ENCODE measurements around the gene OTULIN. TPM values are rescaled to one million over a fixed set of nuclear protein-coding genes. Genes with fewer than 3 reads are reported as not detected.

OTULIN gene
- polyA plus RNA-seq, 1 donor (not counting 4 experiments of a cell fraction or from before 2014, with no cell fraction given) = 18.3 TPM

- Histone ChIP-seq H3K27ac (ENCODE audit: control insufficient read depth, insufficient read depth, low read length) (no peak overlapping the region), H2AFZ (ENCODE audit: control insufficient read depth, low read length) (no peak overlapping the region), H3K4me2 (ENCODE audit: control insufficient read depth, extremely low read depth, insufficient read depth, low read depth, low read length) (no peak overlapping the region), H3K9me1 (ENCODE audit: control insufficient read depth, extremely low read depth, insufficient read depth, low read length) (no peaks in the 10 kb centered on the region), H3K36me3 (ENCODE audit: control insufficient read depth in 2 of 2, extremely low read depth in 1 of 2, insufficient read depth in 2 of 2, low read length in 2 of 2) (peaks cover 5 to 17% of the 10 kb centered on the region in 2 experiments), H3K9me3 (ENCODE audit: control insufficient read depth, low read depth, low read length) (no peaks in the 10 kb centered on the region), H3K9ac (ENCODE audit: control insufficient read depth, extremely low read depth, insufficient read depth, low read length) (no peak overlapping the region), H3K79me2 (ENCODE audit: control insufficient read depth, insufficient read depth, low read length) (peaks cover 2% of the 10 kb centered on the region), H3K4me1 (ENCODE audit: control insufficient read depth, extremely low read depth, insufficient read depth, low read length) (peaks cover 20% of the 10 kb centered on the region), H3K4me3 (ENCODE audit: control insufficient read depth in 2 of 3, extremely low read depth in 1 of 3, insufficient read depth in 2 of 3, low read depth in 1 of 3, low read length in 3 of 3) (no peak overlapping the region), H3K27me3 (ENCODE audit: control insufficient read depth, extremely low read depth, insufficient read depth, low read length) (no peaks in the 10 kb centered on the region), H4K20me1 (ENCODE audit: control insufficient read depth, extremely low read depth, insufficient read depth, low read length) (no peaks in the 10 kb centered on the region)
- no peak for DNase-seq (ENCODE audit: low read depth, low spot score)
- TF ChIP-seq, protein P1, sequence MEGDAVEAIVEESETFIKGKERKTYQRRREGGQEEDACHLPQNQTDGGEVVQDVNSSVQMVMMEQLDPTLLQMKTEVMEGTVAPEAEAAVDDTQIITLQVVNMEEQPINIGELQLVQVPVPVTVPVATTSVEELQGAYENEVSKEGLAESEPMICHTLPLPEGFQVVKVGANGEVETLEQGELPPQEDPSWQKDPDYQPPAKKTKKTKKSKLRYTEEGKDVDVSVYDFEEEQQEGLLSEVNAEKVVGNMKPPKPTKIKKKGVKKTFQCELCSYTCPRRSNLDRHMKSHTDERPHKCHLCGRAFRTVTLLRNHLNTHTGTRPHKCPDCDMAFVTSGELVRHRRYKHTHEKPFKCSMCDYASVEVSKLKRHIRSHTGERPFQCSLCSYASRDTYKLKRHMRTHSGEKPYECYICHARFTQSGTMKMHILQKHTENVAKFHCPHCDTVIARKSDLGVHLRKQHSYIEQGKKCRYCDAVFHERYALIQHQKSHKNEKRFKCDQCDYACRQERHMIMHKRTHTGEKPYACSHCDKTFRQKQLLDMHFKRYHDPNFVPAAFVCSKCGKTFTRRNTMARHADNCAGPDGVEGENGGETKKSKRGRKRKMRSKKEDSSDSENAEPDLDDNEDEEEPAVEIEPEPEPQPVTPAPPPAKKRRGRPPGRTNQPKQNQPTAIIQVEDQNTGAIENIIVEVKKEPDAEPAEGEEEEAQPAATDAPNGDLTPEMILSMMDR (optimal IDR thresholded peaks at IDR 0.05 in 1 of 3, IDR thresholded peaks at IDR 0.05 in 1 of 3, conservative IDR thresholded peaks at IDR 0.05 in 1 of 3; ENCODE audit: extremely low read depth in 1 of 3, insufficient read depth in 2 of 3, low read length in 3 of 3) = no peak
- TF ChIP-seq EZH2 (IDR thresholded peaks at IDR 0.05; ENCODE audit: low read length) = no peak
- dilution Hi-C loops (cut with MboI; ENCODE audit: extremely low pct_ligation_motif_present, low sequenced_read_pairs) = no loop called here
- no peak for FAIRE-seq
These were observed 36.2 kb downstream of the OTULIN start for GRCh38 chr5:14700478-14701436.

- no peak for FAIRE-seq
- Histone ChIP-seq H3K27ac (ENCODE audit: control insufficient read depth, insufficient read depth, low read length) (peak overlapping the region; percentile 67), H3K9me1 (ENCODE audit: control insufficient read depth, extremely low read depth, insufficient read depth, low read length) (no peaks in the 10 kb centered on the region), H3K36me3 (ENCODE audit: control insufficient read depth in 2 of 2, extremely low read depth in 1 of 2, insufficient read depth in 2 of 2, low read length in 2 of 2) (peaks cover 5 to 13% of the 10 kb centered on the region in 2 experiments), H3K4me2 (ENCODE audit: control insufficient read depth, extremely low read depth, insufficient read depth, low read depth, low read length) (no peak overlapping the region), H4K20me1 (ENCODE audit: control insufficient read depth, extremely low read depth, insufficient read depth, low read length) (no peaks in the 10 kb centered on the region), H2AFZ (ENCODE audit: control insufficient read depth, low read length) (no peak overlapping the region), H3K4me3 (ENCODE audit: control insufficient read depth in 2 of 3, extremely low read depth in 1 of 3, insufficient read depth in 2 of 3, low read depth in 1 of 3, low read length in 3 of 3) (no peak overlapping the region), H3K9ac (ENCODE audit: control insufficient read depth, extremely low read depth, insufficient read depth, low read length) (no peak overlapping the region), H3K79me2 (ENCODE audit: control insufficient read depth, insufficient read depth, low read length) (peaks cover 2% of the 10 kb centered on the region), H3K4me1 (ENCODE audit: control insufficient read depth, extremely low read depth, insufficient read depth, low read length) (peaks cover 24% of the 10 kb centered on the region), H3K9me3 (ENCODE audit: control insufficient read depth, low read depth, low read length) (no peaks in the 10 kb centered on the region), H3K27me3 (ENCODE audit: control insufficient read depth, extremely low read depth, insufficient read depth, low read length) (no peaks in the 10 kb centered on the region)
- no peak for DNase-seq (ENCODE audit: low read depth, low spot score)
- dilution Hi-C loops (cut with MboI; ENCODE audit: extremely low pct_ligation_motif_present, low sequenced_read_pairs) = no loop called here
- TF ChIP-seq, protein P1 (optimal IDR thresholded peaks at IDR 0.05 in 1 of 3, IDR thresholded peaks at IDR 0.05 in 1 of 3, conservative IDR thresholded peaks at IDR 0.05 in 1 of 3; ENCODE audit: extremely low read depth in 1 of 3, insufficient read depth in 2 of 3, low read length in 3 of 3) = no peak
- no peak for TF ChIP-seq EZH2 (IDR thresholded peaks at IDR 0.05; ENCODE audit: low read length)
These were observed 37.0 kb downstream of the OTULIN start for GRCh38 chr5:14701556-14701955.
